Measurements from ENCODE around the gene MTMR10.

MTMR10 gene

GRCh38 chr15:30917013-30917412 is 74.4 kb downstream of the MTMR10 start:
- no peak for DNase-seq

- no peak for DNase-seq
Observed at GRCh38 chr15:30913761-30914160, 77.7 kb downstream of the MTMR10 start.

GRCh38 chr15:30906366-30906765 is 85.1 kb downstream of the MTMR10 start:
- DNase-seq = no peak

- no peak for DNase-seq
Observed at GRCh38 chr15:30905821-30906220, 85.6 kb downstream of the MTMR10 start.

- DNase-seq = no peak
Observed at GRCh38 chr15:30904812-30905211, 86.6 kb downstream of the MTMR10 start.

- peak; percentile 75 for DNase-seq
Observed at GRCh38 chr15:30903497-30904187, 87.8 kb downstream of the MTMR10 start, which contains the start of gene FAN1. TSS of gene FAN1 (plus strand) at chr15:30903915. CDS start at chr15:30904664, 749 bp downstream.

GRCh38 chr15:30901889-30902288 is 89.5 kb downstream of the MTMR10 start:
- no peak for DNase-seq

GRCh38 chr15:30896211-30896606 is 95.2 kb downstream of the MTMR10 start:
- no peak for DNase-seq

- DNase-seq = no peak
Observed at GRCh38 chr15:30895461-30896210, 95.8 kb downstream of the MTMR10 start.

GRCh38 chr15:30889196-30889595 is 102.2 kb downstream of the MTMR10 start:
- no peak for DNase-seq

Measured in NCI-H1105 (cell line).